GM19395 (cell line): ENCODE data around the gene ZNF780B.
A peak's percentile ranks its signal among the peaks of the same experiment; 100 is the strongest.
"Not testable (repeated sequence)": the region's sequence is repeated elsewhere in the genome, so short reads cannot be mapped to it uniquely, and the experiment has no call there.

ENCODE experiments used
- ATAC-seq: cut with Tn5 transposase; IDR thresholded peaks from one replicate; pipeline ENCODE4 v1.9.1; 2021; ENCODE audit warnings: mild to moderate bottlenecking, moderate library complexity; ENCODE audit not compliant: unreplicated experiment

Gene ZNF780B

DNA sequence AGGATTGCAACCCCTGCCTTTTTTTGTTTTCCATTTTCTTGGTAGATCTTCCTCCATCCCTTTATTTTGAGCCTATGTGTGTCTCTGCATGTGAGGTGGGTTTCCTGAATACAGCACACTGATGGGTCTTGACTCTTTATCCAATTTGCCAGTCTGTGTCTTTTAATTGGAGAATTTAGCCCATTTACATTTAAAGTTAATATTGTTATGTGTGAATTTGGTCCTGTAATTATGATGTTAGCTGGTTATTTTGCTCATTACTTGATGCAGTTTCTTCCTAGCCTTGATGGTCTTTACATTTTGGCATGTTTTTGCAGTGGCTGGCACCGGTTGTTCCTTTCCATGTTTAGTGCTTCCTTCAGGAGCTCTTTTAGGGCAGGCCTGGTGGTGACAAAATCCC, 14.3 kb downstream of the ZNF780B start:
- not testable (repeated sequence) for ATAC-seq

- not testable (repeated sequence) for ATAC-seq
Measured at GRCh38 chr19:40038047-40038446, 18.0 kb downstream of the ZNF780B start.

DNA sequence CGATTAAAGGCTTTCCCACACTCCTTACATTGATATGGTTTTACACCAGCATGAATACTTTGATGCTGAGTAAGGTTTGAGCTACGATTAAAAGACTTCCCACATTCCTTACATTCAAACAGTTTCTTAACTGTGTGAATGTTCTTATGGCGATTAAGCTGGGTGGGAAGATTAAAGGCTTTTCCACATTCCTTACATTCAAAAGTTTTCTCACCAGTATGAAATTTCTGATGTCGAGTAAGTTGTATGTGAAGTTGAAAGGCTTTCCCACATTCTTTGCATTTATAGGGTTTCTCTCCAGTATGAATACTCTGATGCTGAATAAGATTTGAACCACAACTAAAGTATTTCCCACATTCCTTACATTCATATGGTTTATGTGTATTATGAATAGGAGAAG, 20.0 kb downstream of the ZNF780B start:
- no peak for ATAC-seq

- no peak for ATAC-seq
Measured at GRCh38 chr19:40033989-40034560, 22.0 kb downstream of the ZNF780B start.

- ATAC-seq, result no peak
Measured at GRCh38 chr19:40026597-40026970, 29.4 kb downstream of the ZNF780B start.

DNA sequence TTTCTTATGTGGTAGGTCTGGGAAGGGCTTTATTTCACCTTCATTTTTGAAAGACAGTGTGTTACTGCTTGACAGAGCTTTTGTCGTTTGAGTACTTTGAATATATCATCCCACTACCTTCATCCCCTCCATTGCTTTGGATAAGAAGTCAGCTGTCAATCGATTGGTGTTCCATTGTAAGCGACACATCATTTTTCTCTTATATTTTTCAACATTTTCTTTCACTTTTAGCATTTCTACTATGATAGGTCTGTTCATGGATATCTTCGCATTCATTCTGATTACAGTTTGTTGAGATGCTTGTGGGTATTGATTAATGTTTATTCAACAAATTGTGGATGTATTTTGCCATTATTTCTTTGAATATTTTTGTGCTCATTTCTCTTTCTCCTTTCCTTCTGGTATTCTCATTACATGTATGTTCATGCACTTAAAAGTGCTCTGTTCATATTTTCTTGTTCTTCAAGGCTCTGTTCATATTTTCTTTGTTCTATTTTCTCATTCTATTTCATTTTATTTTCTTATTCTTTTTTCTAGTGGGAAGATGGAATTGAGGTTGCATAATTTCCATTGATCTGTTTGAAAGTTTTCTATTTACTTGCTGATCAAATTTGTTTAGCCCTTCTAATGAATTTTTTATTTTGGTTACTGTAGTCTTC, 30.0 kb downstream of the ZNF780B start:
- ATAC-seq, result no peak

DNA sequence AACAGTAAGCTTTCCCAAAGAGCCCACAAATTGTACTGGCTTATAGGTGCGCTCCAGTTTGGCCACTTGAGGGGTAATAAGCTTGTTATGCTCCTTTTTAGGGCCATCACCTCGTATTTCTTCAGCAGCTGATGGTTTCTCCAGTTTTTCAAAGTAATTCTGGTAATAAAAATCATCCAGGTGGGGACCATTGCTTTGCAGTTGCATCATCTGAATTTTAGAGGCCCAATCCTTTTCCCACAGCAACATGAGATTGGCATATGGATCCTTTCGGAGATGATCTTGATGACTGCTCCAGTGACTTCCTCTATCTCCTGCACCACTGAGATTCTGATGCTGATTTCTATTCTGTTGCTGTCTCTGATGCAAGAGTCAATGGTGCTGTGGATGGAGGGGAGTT, 32.1 kb downstream of the ZNF780B start:
- no peak for ATAC-seq

- no peak for ATAC-seq
Measured at GRCh38 chr19:40013991-40014390, 42.0 kb downstream of the ZNF780B start.

DNA sequence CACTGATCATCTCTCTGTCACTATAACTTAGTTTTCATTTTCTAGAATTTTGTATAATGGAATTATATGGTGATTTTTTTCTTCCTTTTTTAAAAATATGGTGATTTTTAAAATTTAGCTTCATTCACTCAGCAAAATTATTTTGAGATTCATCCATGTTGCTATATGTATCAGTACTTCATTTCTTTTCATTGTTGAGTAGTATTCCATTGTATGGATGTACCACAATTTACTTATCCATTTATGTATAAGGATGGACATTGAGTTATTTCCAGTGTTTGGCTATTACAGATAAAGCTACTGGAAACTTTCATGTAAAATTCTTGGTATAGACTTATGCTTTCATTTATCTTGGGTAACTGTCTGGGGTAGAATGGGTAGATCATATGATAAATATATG, 46.4 kb downstream of the ZNF780B start:
- ATAC-seq, result no peak

DNA sequence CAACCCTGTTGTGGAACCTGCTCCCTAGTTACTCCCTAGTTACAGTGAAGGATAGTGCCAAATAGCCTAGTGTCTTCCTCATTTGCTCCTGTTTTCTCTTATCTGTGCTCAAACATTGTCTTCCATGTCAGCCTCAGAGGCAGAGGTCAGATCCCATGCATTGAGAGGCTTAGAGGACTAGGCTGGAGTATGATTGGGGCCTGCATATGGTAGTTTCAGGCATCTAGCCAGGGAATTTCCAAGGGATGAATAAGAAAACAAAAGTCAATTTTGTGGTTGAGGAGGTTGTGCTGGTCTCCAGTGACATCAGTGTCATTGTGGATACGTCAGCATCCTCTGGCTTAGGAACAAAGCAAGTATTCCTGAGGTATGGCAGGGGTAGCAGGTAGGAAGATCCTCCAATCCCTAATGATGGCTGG, 49.7 kb downstream of the ZNF780B start:
- no peak for ATAC-seq

DNA sequence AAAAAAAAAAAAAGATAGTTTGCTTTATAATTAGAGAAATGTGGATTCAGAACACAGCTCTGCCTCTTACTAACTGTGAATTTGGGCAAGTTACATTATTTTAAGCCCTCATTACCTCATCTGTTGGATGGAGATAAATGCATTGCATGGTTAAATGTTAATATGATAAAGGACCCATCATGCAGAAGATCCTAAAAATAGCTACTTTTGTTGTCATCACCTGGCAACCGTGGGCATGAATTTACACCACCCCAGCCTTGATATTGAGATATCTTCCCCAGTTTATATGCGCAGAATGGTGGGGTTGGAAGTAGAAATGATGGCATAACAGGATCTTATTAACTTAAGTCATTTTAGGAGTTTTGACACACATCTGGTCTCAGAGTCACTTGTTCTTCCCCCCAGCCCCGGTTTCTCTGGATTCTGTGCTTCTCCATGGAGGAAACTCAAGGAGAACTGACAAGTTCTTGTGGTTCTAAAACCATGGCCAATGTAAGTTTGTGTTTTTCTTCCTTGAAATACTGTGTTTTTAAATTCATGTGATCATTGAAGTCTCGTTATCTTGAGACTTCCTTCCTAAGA, 50.2 kb downstream of the ZNF780B start:
- ATAC-seq, result no peak

DNA sequence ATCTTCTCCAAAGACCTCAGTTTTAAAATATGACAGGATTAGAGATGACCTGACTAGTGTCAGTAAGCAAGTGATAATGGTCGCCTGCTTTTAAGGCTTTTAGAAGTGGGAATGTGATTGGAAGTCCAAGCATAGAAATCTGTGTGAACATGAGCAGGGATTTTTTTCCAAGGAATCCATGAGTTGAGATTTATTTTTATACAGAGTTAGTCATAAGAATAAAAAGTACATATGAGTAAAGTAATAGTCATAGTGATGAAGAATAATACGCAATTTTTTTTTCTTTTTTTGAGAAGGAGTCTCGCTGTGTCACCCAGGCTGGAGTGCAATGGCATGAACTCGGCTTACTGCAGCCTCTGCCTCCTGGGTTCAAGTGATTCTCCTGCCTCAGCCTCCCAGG, 57.5 kb downstream of the ZNF780B start:
- no peak for ATAC-seq

- peak; percentile 24 for ATAC-seq
Measured at GRCh38 chr19:39997638-39998216, 58.3 kb downstream of the ZNF780B start.

DNA sequence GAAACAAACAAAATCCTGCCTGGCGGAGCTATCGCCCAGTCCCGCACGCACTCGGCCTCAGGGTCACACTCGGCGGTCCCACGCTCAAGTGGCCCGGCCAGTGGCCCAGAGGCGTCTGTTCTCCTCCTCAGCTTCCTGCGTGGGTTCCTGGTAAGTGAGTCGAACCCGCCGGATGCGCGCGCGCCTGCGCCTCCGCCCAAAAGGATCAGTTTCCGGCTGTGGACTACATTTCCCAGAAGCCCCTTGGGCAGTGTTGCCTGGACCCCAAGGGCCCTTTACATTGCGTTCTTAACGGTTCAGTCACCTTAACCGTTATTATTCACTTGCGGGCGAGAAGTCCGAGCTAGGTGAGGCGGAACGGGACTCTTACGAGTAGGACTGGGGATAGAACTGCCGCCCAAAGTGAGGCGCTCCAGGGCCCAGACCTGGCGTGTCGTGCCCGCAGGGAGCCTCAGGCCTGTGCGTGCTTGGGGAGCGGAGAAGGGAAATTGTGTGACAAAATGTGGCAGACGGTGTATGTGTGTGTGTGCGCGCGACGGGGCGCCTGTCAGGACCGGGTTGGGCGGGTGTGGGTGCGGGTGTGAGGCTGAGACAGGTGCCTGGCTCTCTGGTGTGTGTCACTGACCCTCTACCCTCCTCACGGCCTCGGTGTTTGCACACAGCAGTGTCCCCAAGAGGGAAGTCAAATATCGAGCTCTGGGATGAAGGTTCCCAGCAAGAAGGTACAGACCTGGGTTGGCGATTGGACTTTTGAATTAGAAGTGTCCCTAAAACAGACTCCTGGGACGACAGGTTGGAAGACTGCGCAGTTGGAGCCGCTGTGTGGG, 59.0 kb downstream of the ZNF780B start, which contains the start of gene ZNF546:
Gene ZNF546, plus strand, starts transcription at position 250 of the 827 bp plus-strand sequence. CDS start 1,267 bp downstream, outside the sequence.
- peak; percentile 83 for ATAC-seq

- ATAC-seq, result peak; percentile 40
Measured at GRCh38 chr19:39996218-39996810, 59.7 kb downstream of the ZNF780B start.

DNA sequence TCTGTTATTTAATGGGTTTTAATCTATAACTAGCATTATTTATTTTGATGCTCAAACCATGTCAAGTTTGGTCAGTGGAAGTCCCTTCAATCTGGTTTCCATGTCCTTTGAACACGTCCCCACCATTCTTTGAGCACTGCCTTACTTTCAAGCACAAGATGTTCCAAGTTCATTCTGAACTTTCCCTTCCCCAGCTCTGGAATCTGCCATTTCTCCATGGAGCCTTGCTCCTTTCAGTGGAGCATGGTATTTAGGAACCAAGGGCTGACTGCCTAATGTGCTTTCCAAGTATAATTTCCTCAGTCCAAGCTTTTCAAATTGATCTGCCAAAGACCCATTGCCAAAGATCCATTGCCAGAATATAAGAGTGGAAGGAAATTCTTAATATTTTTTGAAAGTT, 60.2 kb downstream of the ZNF780B start:
- ATAC-seq, result no peak

DNA sequence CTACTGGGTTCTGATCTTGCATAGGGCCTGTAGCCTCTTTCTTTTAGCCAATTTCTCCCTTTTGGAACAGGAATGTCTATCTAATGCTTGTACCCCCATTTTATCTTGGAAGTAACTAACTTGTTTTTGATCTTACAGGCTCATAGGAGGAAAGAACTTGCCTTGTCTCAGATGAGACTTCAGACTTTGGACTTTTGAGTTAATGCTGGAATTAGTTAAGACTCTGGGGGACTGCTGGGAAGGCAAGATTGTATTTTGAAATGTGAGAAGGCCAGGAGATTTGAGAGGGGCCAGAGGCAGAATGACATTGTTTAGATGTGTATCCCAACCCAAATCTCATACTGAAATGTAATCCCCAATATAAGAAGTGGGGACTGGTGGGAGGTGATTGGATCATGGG, 61.7 kb downstream of the ZNF780B start:
- no peak for ATAC-seq

GRCh38 chr19:39993605-39994004, 62.4 kb downstream of the ZNF780B start:
- no peak for ATAC-seq

GRCh38 chr19:39987596-39987995, 68.4 kb downstream of the ZNF780B start:
- ATAC-seq, result no peak

DNA sequence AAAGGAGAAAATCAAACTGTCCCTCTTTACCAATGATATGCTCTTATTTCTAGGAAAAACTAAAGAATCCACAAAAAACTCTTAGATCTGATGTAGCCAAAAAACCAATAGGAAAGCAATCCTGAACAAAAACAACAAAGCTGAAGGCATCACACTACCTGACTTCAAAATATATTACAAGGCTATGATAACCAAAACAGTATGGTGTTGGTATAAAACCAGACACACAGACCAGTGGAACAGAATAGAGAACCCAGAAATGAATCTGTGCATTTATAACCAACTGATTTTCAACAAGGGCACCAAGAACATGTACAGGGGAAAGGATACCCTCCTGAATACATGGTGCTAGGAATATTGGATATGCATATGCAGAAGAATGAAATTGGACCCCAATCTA, 68.9 kb downstream of the ZNF780B start:
- ATAC-seq, result no peak

GRCh38 chr19:39986643-39987042, 69.4 kb downstream of the ZNF780B start:
- no peak for ATAC-seq
